PC-3 (cell line): ENCODE results near the gene SLC39A11. TPM values are rescaled to one million over a fixed set of nuclear protein-coding genes. Genes with fewer than 3 reads are reported as not detected.

Source experiments
- ATAC-seq: fragments of 200-7000 bp; cut with Tn5 transposase; 2 replicates; pipeline ENCODE4 v1.9.1; 2020; ENCODE audit warnings: mild to moderate bottlenecking, moderate library complexity
- BruUV-seq: library from RNA; stranded (reverse); fragments of 400-500 nt; replicated peaks from 2 replicates; lab custom pipeline; 2021; lab: Mats Ljungman, UMichigan
- CTCF ChIA-PET: fragments of 300-600 bp; sonication (Branson Sonifier 250); formaldehyde crosslinking; loops from one replicate; lab custom pipeline; 2022; ENCODE audit warnings: antibody characterized with exemption; lab: Charles Lee
- POLR2A ChIA-PET: fragments of 300-600 bp; sonication (Branson Sonifier 250); formaldehyde crosslinking; loops from one replicate; lab custom pipeline; 2022; ENCODE audit warnings: antibody characterized with exemption; ENCODE audit not compliant: unreplicated experiment; lab: Charles Lee
- DNase-seq: peaks from one replicate; pipeline ENCODE4 v3.0.0-alpha.2; 2015
- H2AFZ ChIP-seq: fragments of 300-600 bp; sonication (generic); 2 replicates; pipeline ENCODE4 v1.6.0; 2016; ENCODE audit warnings: antibody characterized with exemption, low read length
- H3F3A ChIP-seq: fragments of 300-600 bp; sonication (generic); one replicate; pipeline ENCODE4 v1.6.0; 2017; ENCODE audit warnings: antibody characterized with exemption, low read length, control low read depth, mild to moderate bottlenecking; ENCODE audit not compliant: unreplicated experiment
- H3K27ac ChIP-seq: fragments of 300-600 bp; sonication (generic); 2 replicates; pipeline ENCODE4 v1.5.1; 2016; ENCODE audit warnings: mild to moderate bottlenecking, low read length
- H3K27me3 ChIP-seq: fragments of 300-600 bp; sonication (generic); 2 replicates; pipeline ENCODE4 v1.6.1; 2016; ENCODE audit warnings: low read length, mixed read lengths
- H3K36me3 ChIP-seq: fragments of 300-600 bp; sonication (generic); 2 replicates; pipeline ENCODE4 v1.6.1; 2016; ENCODE audit warnings: low read depth, mixed run types, low read length, mixed read lengths
- H3K4me1 ChIP-seq: fragments of 300-600 bp; sonication (generic); 2 replicates; pipeline ENCODE4 v1.5.1; 2016; ENCODE audit warnings: low read length; ENCODE audit not compliant: insufficient read depth
- H3K4me2 ChIP-seq: fragments of 300-600 bp; sonication (generic); 2 replicates; pipeline ENCODE4 v1.6.0; 2016; ENCODE audit warnings: low read length
- H3K4me3 ChIP-seq: fragments of 300-600 bp; sonication (generic); 2 replicates; pipeline ENCODE4 v1.5.1; 2016; ENCODE audit warnings: mild to moderate bottlenecking, low read length, mixed read lengths
- H3K79me2 ChIP-seq: fragments of 300-600 bp; sonication (generic); 2 replicates; pipeline ENCODE4 v1.6.1; 2017; ENCODE audit warnings: low read length, mixed read lengths
- H3K9ac ChIP-seq: fragments of 300-600 bp; sonication (generic); 2 replicates; pipeline ENCODE4 v1.6.0; 2016; ENCODE audit warnings: mild to moderate bottlenecking, low read length
- H3K9me2 ChIP-seq: fragments of 300-600 bp; sonication (generic); replicated peaks from 2 replicates; pipeline ENCODE4 v1.6.1; 2016; ENCODE audit warnings: mixed run types, low read length, mixed read lengths
- H3K9me3 ChIP-seq: fragments of 300-600 bp; sonication (generic); 2 replicates; pipeline ENCODE4 v1.6.1; 2016; ENCODE audit warnings: low read length, mixed read lengths
- H4K20me1 ChIP-seq: fragments of 300-600 bp; sonication (generic); 2 replicates; pipeline ENCODE4 v1.6.1; 2016; ENCODE audit warnings: low read length, mixed read lengths
- EZH2 ChIP-seq: fragments of 300-600 bp; sonication (generic); IDR thresholded peaks from one replicate; pipeline ENCODE4 v1.6.1; 2017; ENCODE audit warnings: antibody characterized with exemption, mild to moderate bottlenecking, low read length; ENCODE audit not compliant: unreplicated experiment
- EZH2phosphoT487 ChIP-seq: fragments of 300-600 bp; sonication (generic); IDR thresholded peaks from 2 replicates; pipeline ENCODE4 v1.6.1; 2018; ENCODE audit warnings: mild to moderate bottlenecking, antibody characterized with exemption, low read length, borderline replicate concordance
- intact Hi-C: fragments of 100-400 bp; cut with micrococcal nuclease; formaldehyde crosslinking; loops from 2 replicates; pipeline ENCODE4 v1.9.0; 2023
- total RNA-seq: library from RNA; depleted of rRNA; stranded (reverse); fragments of >200 nt; gene quantifications from 2 replicates; pipeline ENCODE4 v1.2.3, GENCODE V29; 2014
- TF ChIP-seq, protein P1 (sequence below): fragments of 300-600 bp; sonication (generic); conservative IDR thresholded peaks from 2 replicates; pipeline ENCODE4 v1.5.1; 2017; ENCODE audit warnings: antibody characterized with exemption, low read depth, mild to moderate bottlenecking, low read length

The SLC39A11 gene
- total RNA-seq, 1 experiment from 2014 or later: 37.7 TPM

DNA sequence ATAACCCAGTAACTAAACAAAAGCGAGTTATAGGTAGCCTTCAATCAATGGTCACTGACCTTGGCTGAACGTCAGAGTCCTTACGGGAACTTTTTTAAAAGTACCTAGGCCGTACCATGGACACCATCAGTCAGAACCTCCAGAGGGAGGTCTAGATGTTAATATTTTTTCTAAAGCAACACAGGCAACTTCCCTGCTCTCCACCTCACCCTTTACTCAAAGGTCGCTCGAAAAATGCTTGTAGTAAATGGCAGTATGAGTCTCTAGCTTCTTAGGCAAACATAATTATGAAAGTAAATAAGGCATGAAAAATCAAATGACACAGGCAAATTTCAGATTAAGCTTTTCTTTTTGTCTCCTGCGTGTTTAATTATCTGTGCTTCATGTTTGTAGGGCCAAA, 82.1 kb downstream of the SLC39A11 start:
- Histone ChIP-seq H3K4me3 (no peak overlapping the region), H3K27ac (no peak overlapping the region), H3K9ac (no peak overlapping the region), H3K9me2 (no peaks in the 10 kb centered on the region), H2AFZ (no peak overlapping the region), H3K4me2 (no peak overlapping the region), H4K20me1 (no peaks in the 10 kb centered on the region), H3K79me2 (no peaks in the 10 kb centered on the region), H3K4me1 (0 out of 2 replicates have a peak, but pooled peaks cover 3% of the 10 kb centered on the region), H3K27me3 (no peaks in the 10 kb centered on the region), H3K9me3 (no peaks in the 10 kb centered on the region), H3F3A (no peaks in the 10 kb centered on the region), H3K36me3 (no peaks in the 10 kb centered on the region)
- TF ChIP-seq, protein P1, sequence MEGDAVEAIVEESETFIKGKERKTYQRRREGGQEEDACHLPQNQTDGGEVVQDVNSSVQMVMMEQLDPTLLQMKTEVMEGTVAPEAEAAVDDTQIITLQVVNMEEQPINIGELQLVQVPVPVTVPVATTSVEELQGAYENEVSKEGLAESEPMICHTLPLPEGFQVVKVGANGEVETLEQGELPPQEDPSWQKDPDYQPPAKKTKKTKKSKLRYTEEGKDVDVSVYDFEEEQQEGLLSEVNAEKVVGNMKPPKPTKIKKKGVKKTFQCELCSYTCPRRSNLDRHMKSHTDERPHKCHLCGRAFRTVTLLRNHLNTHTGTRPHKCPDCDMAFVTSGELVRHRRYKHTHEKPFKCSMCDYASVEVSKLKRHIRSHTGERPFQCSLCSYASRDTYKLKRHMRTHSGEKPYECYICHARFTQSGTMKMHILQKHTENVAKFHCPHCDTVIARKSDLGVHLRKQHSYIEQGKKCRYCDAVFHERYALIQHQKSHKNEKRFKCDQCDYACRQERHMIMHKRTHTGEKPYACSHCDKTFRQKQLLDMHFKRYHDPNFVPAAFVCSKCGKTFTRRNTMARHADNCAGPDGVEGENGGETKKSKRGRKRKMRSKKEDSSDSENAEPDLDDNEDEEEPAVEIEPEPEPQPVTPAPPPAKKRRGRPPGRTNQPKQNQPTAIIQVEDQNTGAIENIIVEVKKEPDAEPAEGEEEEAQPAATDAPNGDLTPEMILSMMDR: no peak
- TF ChIP-seq EZH2phosphoT487 (no peak), EZH2 (no peak)
- intact Hi-C loops: no loop called here
- ChIA-PET POLR2A (interaction anchor here (0.5 kb wide), 1 partner anchor 81 kb away, joined by 4 read pairs; no protein-coding TSS in a partner anchor), CTCF (no interaction called here)
- no TSS peak for BruUV-seq
- DNase-seq (no peak), ATAC-seq (no peak)

DNA sequence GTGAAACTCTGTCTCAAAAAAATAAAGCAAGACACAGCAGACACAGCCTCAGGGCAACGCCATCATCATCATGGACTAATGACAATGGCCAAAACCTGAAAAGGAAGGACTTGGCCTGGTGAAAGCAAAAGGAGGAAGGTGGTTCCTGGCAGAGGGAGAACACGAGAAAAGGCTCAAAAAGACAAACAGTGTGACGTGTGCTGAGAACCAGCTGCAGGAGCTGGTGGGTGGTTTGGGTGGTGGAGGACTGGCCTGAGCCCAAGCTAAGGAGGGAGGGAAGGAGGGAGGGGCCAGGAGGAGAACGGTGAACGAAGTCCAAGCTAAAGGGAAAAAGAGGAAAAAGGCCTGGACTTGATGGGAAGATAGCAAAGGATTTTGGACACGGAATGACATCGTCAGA, 85.1 kb downstream of the SLC39A11 start:
- Histone ChIP-seq H3K4me1 (peaks cover 7% of the 10 kb centered on the region), H2AFZ (no peak overlapping the region), H3K9me3 (no peaks in the 10 kb centered on the region), H3K79me2 (no peaks in the 10 kb centered on the region), H3K9ac (no peak overlapping the region), H3K36me3 (no peaks in the 10 kb centered on the region), H3K4me2 (no peak overlapping the region), H3K27me3 (no peaks in the 10 kb centered on the region), H4K20me1 (no peaks in the 10 kb centered on the region), H3K9me2 (no peaks in the 10 kb centered on the region), H3K4me3 (no peak overlapping the region), H3K27ac (no peak overlapping the region), H3F3A (no peaks in the 10 kb centered on the region)
- intact Hi-C loops: no loop called here
- no peak for DNase-seq
- no peak for TF ChIP-seq EZH2
- CTCF ChIA-PET: no interaction called here
- BruUV-seq: no TSS peak
- POLR2A ChIA-PET: no interaction called here
- no peak for ATAC-seq

- Histone ChIP-seq H3K79me2 (no peaks in the 10 kb centered on the region), H3K4me2 (no peak overlapping the region), H3K9ac (no peak overlapping the region), H3F3A (no peaks in the 10 kb centered on the region), H3K4me1 (peaks cover 7% of the 10 kb centered on the region), H4K20me1 (no peaks in the 10 kb centered on the region), H3K27me3 (no peaks in the 10 kb centered on the region), H3K27ac (no peak overlapping the region), H3K9me2 (no peaks in the 10 kb centered on the region), H2AFZ (no peak overlapping the region), H3K36me3 (no peaks in the 10 kb centered on the region), H3K9me3 (no peaks in the 10 kb centered on the region), H3K4me3 (no peak overlapping the region)
- CTCF ChIA-PET: no interaction called here
- ATAC-seq (no peak), DNase-seq (no peak)
- intact Hi-C loops: no loop called here
- BruUV-seq: no TSS peak
- TF ChIP-seq EZH2 (no peak), EZH2phosphoT487 (no peak)
- TF ChIP-seq, protein P1: no peak
- POLR2A ChIA-PET: interaction anchor here (0.6 kb wide), 1 partner anchor 184 kb away, joined by 3 read pairs; no protein-coding TSS in a partner anchor
These were observed 87.1 kb downstream of the SLC39A11 start for GRCh38 chr17:73005360-73005759.
